ENCODE measurements around the gene ACKR1.

Gene ACKR1

GRCh38 chr1:159222075-159222865 is 17.6 kb downstream of the ACKR1 start:
- no peak overlapping the region for H3K4me3 ChIP-seq (ENCODE audit: low read depth, low read length)
- no peak for TF ChIP-seq CTCF (IDR thresholded peaks at IDR 0.05; ENCODE audit: low read depth, low read length)

- no peak overlapping the region for H3K4me3 ChIP-seq (ENCODE audit: low read depth, low read length)
- no peak for TF ChIP-seq CTCF (IDR thresholded peaks at IDR 0.05; ENCODE audit: low read depth, low read length)
Measured at GRCh38 chr1:159223004-159223403, 18.3 kb downstream of the ACKR1 start.

GRCh38 chr1:159228554-159228953 is 23.9 kb downstream of the ACKR1 start:
- no peak overlapping the region for H3K4me3 ChIP-seq (ENCODE audit: low read depth, low read length)
- no peak for TF ChIP-seq CTCF (IDR thresholded peaks at IDR 0.05; ENCODE audit: low read depth, low read length)

GRCh38 chr1:159229260-159229885 is 24.7 kb downstream of the ACKR1 start:
- H3K4me3 ChIP-seq (ENCODE audit: low read depth, low read length) = no peak overlapping the region
- no peak for TF ChIP-seq CTCF (IDR thresholded peaks at IDR 0.05; ENCODE audit: low read depth, low read length)

- H3K4me3 ChIP-seq (ENCODE audit: low read depth, low read length) = no peak overlapping the region
- TF ChIP-seq CTCF (IDR thresholded peaks at IDR 0.05; ENCODE audit: low read depth, low read length) = no peak
Measured at GRCh38 chr1:159229896-159230295, 25.2 kb downstream of the ACKR1 start.

GRCh38 chr1:159239551-159240220 is 35.0 kb downstream of the ACKR1 start:
- no peak for TF ChIP-seq CTCF (IDR thresholded peaks at IDR 0.05; ENCODE audit: low read depth, low read length)

DNA sequence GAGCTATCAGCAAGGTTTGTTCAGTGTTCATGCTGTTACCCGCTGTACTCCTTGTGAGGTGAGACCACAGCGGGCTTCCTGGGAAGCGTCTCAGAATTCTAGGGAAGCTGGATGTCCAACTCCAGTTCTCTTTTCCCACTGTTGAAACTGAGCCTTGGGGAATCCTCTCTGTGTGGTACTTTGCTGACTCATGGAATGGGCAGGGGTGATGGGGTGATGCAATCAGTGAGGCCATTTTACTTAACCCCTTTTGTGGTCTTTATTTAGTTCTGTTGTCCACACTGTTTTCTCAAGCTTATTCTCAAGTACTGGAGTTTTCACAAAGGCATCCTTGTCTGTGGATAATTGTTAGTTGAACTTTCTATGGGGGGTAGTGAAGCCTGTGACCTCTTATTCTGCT is 42.6 kb downstream of the ACKR1 start:
- no peak overlapping the region for H3K4me3 ChIP-seq (ENCODE audit: low read depth, low read length)
- TF ChIP-seq CTCF (IDR thresholded peaks at IDR 0.05; ENCODE audit: low read depth, low read length) = no peak

More at GRCh38 chr1:159239551-159240220, 35.0 kb downstream of the ACKR1 start:
- H3K4me3 ChIP-seq (ENCODE audit: low read depth, low read length) = no peak overlapping the region
